ENCODE results near the gene PTPRD.

The PTPRD gene

DNA sequence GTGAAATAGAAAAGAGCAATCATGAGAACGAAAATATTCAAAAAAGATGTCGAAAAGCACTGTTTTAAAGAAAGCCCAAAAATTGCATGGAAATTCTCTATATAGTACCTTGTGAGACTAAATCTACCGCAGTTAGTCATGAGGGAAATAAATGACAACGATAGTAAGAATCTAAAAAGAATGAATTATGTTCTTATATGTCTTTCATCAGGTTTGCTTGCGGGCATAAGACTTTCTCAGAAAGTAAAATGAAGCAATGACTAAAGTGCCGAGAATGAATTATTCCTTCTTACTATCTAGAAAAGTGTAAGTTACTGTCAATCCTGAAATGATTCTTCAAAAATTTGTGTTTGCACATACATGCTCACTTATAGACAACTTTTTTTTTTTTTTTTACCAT, 26.4 kb downstream of the PTPRD start:
- CTCF ChIA-PET = no interaction called here

DNA sequence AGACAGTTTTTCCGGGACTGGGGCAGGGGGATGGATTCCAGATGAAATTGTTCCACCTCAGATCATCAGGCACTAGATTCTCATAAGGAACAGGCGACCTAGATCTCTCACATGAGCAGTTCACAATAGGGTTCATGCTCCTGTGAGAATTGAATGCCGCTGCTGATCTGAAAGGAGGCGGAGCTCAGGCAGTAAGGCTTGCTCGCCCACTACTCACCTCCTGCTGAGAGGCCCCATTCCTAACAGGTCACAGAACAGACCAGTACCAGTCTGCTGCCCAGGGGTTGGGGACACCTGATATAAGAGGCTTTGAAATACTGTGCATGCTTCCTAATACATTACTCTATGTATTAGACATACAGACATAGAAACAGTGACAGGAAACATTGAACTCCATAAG, 41.1 kb downstream of the PTPRD start:
- CTCF ChIA-PET = no interaction called here
- POLR2A ChIA-PET = no interaction called here
- TF ChIP-seq, protein P1, sequence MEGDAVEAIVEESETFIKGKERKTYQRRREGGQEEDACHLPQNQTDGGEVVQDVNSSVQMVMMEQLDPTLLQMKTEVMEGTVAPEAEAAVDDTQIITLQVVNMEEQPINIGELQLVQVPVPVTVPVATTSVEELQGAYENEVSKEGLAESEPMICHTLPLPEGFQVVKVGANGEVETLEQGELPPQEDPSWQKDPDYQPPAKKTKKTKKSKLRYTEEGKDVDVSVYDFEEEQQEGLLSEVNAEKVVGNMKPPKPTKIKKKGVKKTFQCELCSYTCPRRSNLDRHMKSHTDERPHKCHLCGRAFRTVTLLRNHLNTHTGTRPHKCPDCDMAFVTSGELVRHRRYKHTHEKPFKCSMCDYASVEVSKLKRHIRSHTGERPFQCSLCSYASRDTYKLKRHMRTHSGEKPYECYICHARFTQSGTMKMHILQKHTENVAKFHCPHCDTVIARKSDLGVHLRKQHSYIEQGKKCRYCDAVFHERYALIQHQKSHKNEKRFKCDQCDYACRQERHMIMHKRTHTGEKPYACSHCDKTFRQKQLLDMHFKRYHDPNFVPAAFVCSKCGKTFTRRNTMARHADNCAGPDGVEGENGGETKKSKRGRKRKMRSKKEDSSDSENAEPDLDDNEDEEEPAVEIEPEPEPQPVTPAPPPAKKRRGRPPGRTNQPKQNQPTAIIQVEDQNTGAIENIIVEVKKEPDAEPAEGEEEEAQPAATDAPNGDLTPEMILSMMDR (IDR thresholded peaks at IDR 0.05; ENCODE audit: control extremely low read depth, extremely low read depth, low read depth, missing control alignments) = no peak
- no peak for DNase-seq (ENCODE audit: extremely low spot score)

More for the DNA sequence above, 26.4 kb downstream of the PTPRD start:
- TF ChIP-seq, protein P1 (IDR thresholded peaks at IDR 0.05; ENCODE audit: control extremely low read depth, extremely low read depth, low read depth, missing control alignments) = no peak
- POLR2A ChIA-PET = no interaction called here
- no peak for DNase-seq (ENCODE audit: extremely low spot score)

DNA sequence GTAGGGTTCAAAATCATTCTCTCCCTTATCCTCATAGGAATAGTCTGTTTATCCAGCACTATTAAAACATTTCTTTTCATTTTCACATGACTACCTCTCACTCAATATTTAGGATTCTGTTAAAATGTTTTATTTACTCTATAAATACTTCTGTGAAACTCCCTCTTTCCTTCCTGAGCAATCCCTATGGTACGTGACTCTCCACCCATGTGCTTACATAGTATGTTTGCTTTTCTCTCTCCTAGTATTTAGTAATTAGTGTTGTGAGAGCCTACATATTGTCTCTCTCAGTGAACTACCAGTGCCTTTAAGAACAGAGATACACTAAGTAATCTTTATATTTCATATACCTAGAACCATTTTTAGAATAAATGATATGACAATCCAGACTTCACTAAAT, 46.0 kb downstream of the PTPRD start:
- no peak for DNase-seq (ENCODE audit: extremely low spot score)
- CTCF ChIA-PET = no interaction called here
- POLR2A ChIA-PET = no interaction called here
- TF ChIP-seq, protein P1 (IDR thresholded peaks at IDR 0.05; ENCODE audit: control extremely low read depth, extremely low read depth, low read depth, missing control alignments) = no peak

DNA sequence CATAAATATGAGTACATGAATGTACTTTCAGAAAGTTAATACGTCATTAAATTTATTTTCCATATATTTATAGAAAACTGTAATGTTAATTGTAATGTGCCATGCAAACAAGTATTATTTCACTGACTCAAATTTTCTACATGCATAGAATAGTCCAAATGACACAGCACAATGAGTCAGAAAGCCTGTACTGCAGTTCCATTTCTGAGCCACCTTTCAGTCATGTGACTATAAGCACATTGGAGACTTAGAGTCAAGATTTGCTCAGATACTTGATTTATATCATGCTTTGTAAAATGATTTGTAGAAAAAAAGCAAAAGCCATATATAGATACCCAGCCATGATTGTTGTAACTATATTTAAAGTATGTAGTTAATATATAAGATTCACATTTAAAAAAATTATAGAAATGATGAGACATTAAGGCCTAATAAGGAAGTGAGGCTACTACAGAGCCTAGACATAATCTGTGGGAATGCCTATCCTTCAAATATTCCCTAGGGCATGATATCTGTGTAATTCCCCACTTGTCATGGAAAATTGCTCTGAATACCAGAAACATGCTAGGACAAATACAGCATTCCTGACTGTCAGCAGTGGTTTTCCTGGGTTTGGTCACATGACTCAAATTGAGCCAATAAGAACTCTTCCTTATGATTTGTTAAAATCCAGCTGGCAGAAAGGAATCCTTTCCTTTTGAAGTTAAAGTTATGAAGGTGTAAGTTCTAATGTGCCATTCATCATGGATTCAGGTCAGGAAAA, 50.0 kb downstream of the PTPRD start:
- TF ChIP-seq, protein P1 (IDR thresholded peaks at IDR 0.05; ENCODE audit: control extremely low read depth, extremely low read depth, low read depth, missing control alignments) = no peak
- POLR2A ChIA-PET = no interaction called here
- no peak for DNase-seq (ENCODE audit: extremely low spot score)
- CTCF ChIA-PET = no interaction called here

DNA sequence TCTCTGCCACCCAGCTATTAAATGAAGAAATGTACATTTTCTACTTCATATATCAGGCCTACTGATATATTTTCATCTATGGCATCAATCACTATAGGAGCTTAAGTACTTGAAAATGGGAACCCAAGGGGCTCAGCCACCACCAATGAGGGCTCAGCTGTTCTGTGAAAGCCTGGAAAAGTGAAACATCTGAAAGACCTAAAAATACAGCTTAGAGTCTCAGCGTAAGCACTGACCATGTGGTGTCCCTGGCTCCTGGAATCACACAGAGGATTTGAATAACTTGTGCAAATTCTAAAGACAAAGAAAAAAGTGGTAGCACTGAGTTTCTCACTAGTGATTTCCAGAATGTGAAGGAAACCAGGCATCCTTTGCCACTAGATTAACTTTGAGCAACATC, 64.5 kb downstream of the PTPRD start:
- POLR2A ChIA-PET = no interaction called here
- TF ChIP-seq, protein P1 (IDR thresholded peaks at IDR 0.05; ENCODE audit: control extremely low read depth, extremely low read depth, low read depth, missing control alignments) = no peak
- CTCF ChIA-PET = interaction anchor here (0.9 kb wide), 1 partner anchor 9 kb away, joined by 3 read pairs; no protein-coding TSS in a partner anchor
- no peak for DNase-seq (ENCODE audit: extremely low spot score)

DNA sequence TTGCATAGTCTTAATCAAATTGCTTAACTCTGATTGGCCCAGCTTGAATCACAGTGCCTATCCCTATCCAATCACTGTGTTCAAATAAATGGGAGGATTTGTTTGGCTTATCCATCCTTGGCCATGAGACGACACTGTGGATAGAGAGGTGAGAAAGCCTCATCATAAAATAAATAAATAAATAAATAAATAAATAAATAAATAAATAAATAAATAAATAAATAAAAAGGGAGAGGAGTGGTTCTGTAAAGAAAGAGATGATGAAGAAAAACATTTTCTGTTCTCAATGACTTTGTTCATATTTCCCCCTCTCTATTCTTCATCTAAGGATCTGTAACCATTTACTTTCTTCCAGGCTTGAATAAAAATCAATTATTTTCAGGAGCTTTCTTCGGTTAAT, 74.7 kb downstream of the PTPRD start:
- no peak for DNase-seq (ENCODE audit: extremely low spot score)
- TF ChIP-seq, protein P1 (IDR thresholded peaks at IDR 0.05; ENCODE audit: control extremely low read depth, extremely low read depth, low read depth, missing control alignments) = no peak
- POLR2A ChIA-PET = no interaction called here
- CTCF ChIA-PET = no interaction called here
